ENCODE measurements around the gene MAP6. TPM values are rescaled to one million over a fixed set of nuclear protein-coding genes. Genes with fewer than 3 reads are reported as not detected.

The MAP6 gene
- total and polyA plus RNA-seq, 9 of the 15 experiments (the other 6 are each of a cell fraction or from before 2014, with no cell fraction given): not detected

- TF ChIP-seq E2F6 (IDR thresholded peaks at IDR 0.05; ENCODE audit: borderline replicate concordance in 1 of 2, extremely low read depth in 1 of 2, insufficient read depth in 1 of 2, insufficient read length in 1 of 2, low read depth in 1 of 2, low read length in 1 of 2, poor library complexity in 1 of 2, severe bottlenecking in 1 of 2): no peak
- TF ChIP-seq IRF1 (CRISPR knock-in tag; IDR thresholded peaks at IDR 0.05; ENCODE audit: borderline replicate concordance): no peak
- TF ChIP-seq ZNF280B (CRISPR knock-in tag; IDR thresholded peaks at IDR 0.05): no peak
- no peak for TF ChIP-seq ZBTB8A (IDR thresholded peaks at IDR 0.05; ENCODE audit: partially characterized antibody)
- no peak for TF ChIP-seq ZNF384 (IDR thresholded peaks at IDR 0.05; ENCODE audit: low read depth, low read length)
- no peak for TF ChIP-seq THAP12 (CRISPR knock-in tag; IDR thresholded peaks at IDR 0.05)
- TF ChIP-seq ZBTB5 (IDR thresholded peaks at IDR 0.05): no peak
- no peak for TF ChIP-seq ADNP (tag; IDR thresholded peaks at IDR 0.05)
- no peak for TF ChIP-seq CBX1 (IDR thresholded peaks at IDR 0.05; ENCODE audit: low read depth)
- no peak for TF ChIP-seq XRCC4 (IDR thresholded peaks at IDR 0.05; ENCODE audit: extremely low read depth, insufficient read depth, insufficient read length)
- no peak for TF ChIP-seq NKRF (IDR thresholded peaks at IDR 0.05; ENCODE audit: borderline replicate concordance)
Observed at GRCh38 chr11:75678620-75679259, 9.9 kb upstream of the MAP6 start (continued).

All from K562 (cell line).